ENCODE results near the gene VWA3A. TPM values are rescaled to one million over a fixed set of nuclear protein-coding genes. Genes with fewer than 3 reads are reported as not detected.

VWA3A gene
- total RNA-seq, 1 experiment from 2014 or later: not detected

- peak; percentile 84 for TF ChIP-seq CTCF (conservative IDR thresholded peaks at IDR 0.05; ENCODE audit: low read depth, low read length)
- no peak for TF ChIP-seq EZH2 (IDR thresholded peaks at IDR 0.05; ENCODE audit: low read length, unreplicated experiment)
- no peak for TF ChIP-seq EZH2phosphoT487 (IDR thresholded peaks at IDR 0.05; ENCODE audit: borderline replicate concordance, low read length)
- no peaks in the 10 kb centered on the region for H3K36me3 ChIP-seq (ENCODE audit: low read depth, low read length)
- H3K4me3 ChIP-seq (ENCODE audit: low read length): no peak overlapping the region; the same call in 1 of the 2 replicates
- no peaks in the 10 kb centered on the region for H3K9me3 ChIP-seq (ENCODE audit: low read length)
- H3K27me3 ChIP-seq (ENCODE audit: low read length): no peaks in the 10 kb centered on the region
- H4K20me1 ChIP-seq (ENCODE audit: low read length): no peaks in the 10 kb centered on the region
- ATAC-seq (peak; percentile 0; the same call in 1 of the 2 replicates), DNase-seq (peak; percentile 85)
- CTCF ChIA-PET: interaction anchor here (0.5 to 2.0 kb wide), 9 partner anchors 36 to 238 kb away, joined by 3 to 9 read pairs (median 3); no protein-coding TSS in a partner anchor
- no TSS peak for BruUV-seq (replicated peaks)
- H3K9ac ChIP-seq (ENCODE audit: low read length): no peak overlapping the region
- H3K4me2 ChIP-seq (ENCODE audit: low read length): peak overlapping the region; percentile 94; the same call in 1 of the 2 replicates
- H2AFZ ChIP-seq (ENCODE audit: low read length): no peak overlapping the region
- POLR2A ChIA-PET (ENCODE audit: unreplicated experiment): no interaction called here
- no peaks in the 10 kb centered on the region for H3K9me2 ChIP-seq (replicated peaks; ENCODE audit: low read length)
- no peaks in the 10 kb centered on the region for H3K79me2 ChIP-seq (ENCODE audit: low read length)
- intact Hi-C loops (cut with micrococcal nuclease): loop anchor here (1.0 to 5.0 kb wide), 3 partner anchors 112 to 236 kb away; partner anchors contain the start of genes PDZD9 and UQCRC2
- H3K4me1 ChIP-seq (ENCODE audit: insufficient read depth, low read length): peaks cover 26% of the 10 kb centered on the region
- H3F3A ChIP-seq (ENCODE audit: low read length, unreplicated experiment): no peaks in the 10 kb centered on the region
- no peak overlapping the region for H3K27ac ChIP-seq (ENCODE audit: low read length)
These were observed 96.5 kb downstream of the VWA3A start for GRCh38 chr16:22188595-22189442.

- no peak for TF ChIP-seq CTCF (conservative IDR thresholded peaks at IDR 0.05; ENCODE audit: low read depth, low read length)
- no peak for TF ChIP-seq EZH2phosphoT487 (IDR thresholded peaks at IDR 0.05; ENCODE audit: borderline replicate concordance, low read length)
- Histone ChIP-seq H3K27me3 (ENCODE audit: low read length) (no peaks in the 10 kb centered on the region), H4K20me1 (ENCODE audit: low read length) (no peaks in the 10 kb centered on the region), H3F3A (ENCODE audit: low read length, unreplicated experiment) (no peaks in the 10 kb centered on the region), H2AFZ (ENCODE audit: low read length) (peak overlapping the region; percentile 94), H3K79me2 (ENCODE audit: low read length) (no peaks in the 10 kb centered on the region), H3K27ac (ENCODE audit: low read length) (peak overlapping the region; percentile 62), H3K4me1 (ENCODE audit: insufficient read depth, low read length) (peaks cover 26% of the 10 kb centered on the region), H3K4me2 (ENCODE audit: low read length) (peak overlapping the region; percentile 94), H3K9me3 (ENCODE audit: low read length) (no peaks in the 10 kb centered on the region), H3K9ac (ENCODE audit: low read length) (peak overlapping the region; percentile 65), H3K36me3 (ENCODE audit: low read depth, low read length) (no peaks in the 10 kb centered on the region), H3K4me3 (ENCODE audit: low read length) (peak overlapping the region; percentile 88), H3K9me2 (replicated peaks; ENCODE audit: low read length) (no peaks in the 10 kb centered on the region)
- ATAC-seq (no peak), DNase-seq (no peak)
- intact Hi-C loops (cut with micrococcal nuclease): loop anchor here (1.0 to 5.0 kb wide), 3 partner anchors 112 to 189 kb away; partner anchors contain the start of gene PDZD9
- BruUV-seq (replicated peaks): TSS peak; percentile 73
- POLR2A ChIA-PET (ENCODE audit: unreplicated experiment): no interaction called here
- CTCF ChIA-PET: interaction anchor here (0.5 to 2.0 kb wide), 2 partner anchors 112 to 164 kb away, joined by 4 to 7 read pairs; no protein-coding TSS in a partner anchor
These were observed 97.2 kb downstream of the VWA3A start for GRCh38 chr16:22189473-22190080.
